Measurements from ENCODE around the gene EFNB2. TPM values are rescaled to one million over a fixed set of nuclear protein-coding genes. Genes with fewer than 3 reads are reported as not detected.

The EFNB2 gene
- total and polyA plus RNA-seq, 12 donors, result 5.2 to 21.4 (median 12.6) TPM

DNA sequence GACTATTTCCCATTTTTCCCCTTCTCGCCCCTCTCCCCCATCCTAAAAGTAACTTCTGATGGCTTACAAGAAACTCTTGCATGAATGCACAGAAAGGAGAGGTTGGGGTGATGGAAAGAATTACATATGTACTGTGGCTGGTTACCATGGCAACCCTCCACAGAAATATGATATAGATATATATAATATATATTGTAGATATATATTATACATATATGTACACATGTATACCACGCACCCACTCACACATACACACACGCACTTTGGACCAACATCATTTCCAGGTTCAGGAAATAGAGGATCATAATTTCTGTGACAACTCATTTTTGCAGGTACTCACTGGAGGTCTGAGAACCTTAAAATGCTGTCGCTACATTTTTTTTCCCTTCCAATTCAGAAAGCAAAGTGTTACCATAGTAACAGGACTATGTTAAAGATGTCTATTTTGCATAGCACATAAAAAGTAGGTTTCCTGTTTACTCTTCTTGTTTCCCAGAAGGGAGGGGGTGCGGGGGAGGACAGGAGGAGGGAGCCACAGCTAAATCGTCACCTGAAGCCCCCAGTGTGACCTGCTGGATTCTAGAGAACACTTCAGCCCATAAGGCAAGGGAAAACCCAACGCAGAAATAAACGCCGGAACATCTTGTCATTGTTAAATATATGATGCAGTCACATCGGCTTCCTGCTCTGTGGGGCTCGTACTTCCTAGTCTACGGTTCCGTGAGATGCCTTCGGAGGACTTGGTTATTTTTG lies 44.7 kb downstream of the EFNB2 start:
- H3K4me3 ChIP-seq, result no peak overlapping the region
- TF ChIP-seq, protein P1, sequence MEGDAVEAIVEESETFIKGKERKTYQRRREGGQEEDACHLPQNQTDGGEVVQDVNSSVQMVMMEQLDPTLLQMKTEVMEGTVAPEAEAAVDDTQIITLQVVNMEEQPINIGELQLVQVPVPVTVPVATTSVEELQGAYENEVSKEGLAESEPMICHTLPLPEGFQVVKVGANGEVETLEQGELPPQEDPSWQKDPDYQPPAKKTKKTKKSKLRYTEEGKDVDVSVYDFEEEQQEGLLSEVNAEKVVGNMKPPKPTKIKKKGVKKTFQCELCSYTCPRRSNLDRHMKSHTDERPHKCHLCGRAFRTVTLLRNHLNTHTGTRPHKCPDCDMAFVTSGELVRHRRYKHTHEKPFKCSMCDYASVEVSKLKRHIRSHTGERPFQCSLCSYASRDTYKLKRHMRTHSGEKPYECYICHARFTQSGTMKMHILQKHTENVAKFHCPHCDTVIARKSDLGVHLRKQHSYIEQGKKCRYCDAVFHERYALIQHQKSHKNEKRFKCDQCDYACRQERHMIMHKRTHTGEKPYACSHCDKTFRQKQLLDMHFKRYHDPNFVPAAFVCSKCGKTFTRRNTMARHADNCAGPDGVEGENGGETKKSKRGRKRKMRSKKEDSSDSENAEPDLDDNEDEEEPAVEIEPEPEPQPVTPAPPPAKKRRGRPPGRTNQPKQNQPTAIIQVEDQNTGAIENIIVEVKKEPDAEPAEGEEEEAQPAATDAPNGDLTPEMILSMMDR (IDR thresholded peaks at IDR 0.05), result no peak
- TF ChIP-seq POLR2A (IDR thresholded peaks at IDR 0.05), result no peak
- 66 to 74% (median 68%) methylated on average over 14 of the region's 14 CpGs for WGBS, 4 donors
- no peaks in the 10 kb centered on the region for H3K4me1 ChIP-seq (replicated peaks in 1 of 2)
- no peak overlapping the region for H3K27ac ChIP-seq
- intact Hi-C loops (cut with DNase I), result no loop called here
- H3K9me3 ChIP-seq (replicated peaks in 1 of 3), result no peaks in the 10 kb centered on the region
- peak in 1 of 7 donors; percentile 9 for DNase-seq
- no peaks in the 10 kb centered on the region for H3K36me3 ChIP-seq (replicated peaks in 1 of 2)
- no peaks in the 10 kb centered on the region for H3K27me3 ChIP-seq

DNA sequence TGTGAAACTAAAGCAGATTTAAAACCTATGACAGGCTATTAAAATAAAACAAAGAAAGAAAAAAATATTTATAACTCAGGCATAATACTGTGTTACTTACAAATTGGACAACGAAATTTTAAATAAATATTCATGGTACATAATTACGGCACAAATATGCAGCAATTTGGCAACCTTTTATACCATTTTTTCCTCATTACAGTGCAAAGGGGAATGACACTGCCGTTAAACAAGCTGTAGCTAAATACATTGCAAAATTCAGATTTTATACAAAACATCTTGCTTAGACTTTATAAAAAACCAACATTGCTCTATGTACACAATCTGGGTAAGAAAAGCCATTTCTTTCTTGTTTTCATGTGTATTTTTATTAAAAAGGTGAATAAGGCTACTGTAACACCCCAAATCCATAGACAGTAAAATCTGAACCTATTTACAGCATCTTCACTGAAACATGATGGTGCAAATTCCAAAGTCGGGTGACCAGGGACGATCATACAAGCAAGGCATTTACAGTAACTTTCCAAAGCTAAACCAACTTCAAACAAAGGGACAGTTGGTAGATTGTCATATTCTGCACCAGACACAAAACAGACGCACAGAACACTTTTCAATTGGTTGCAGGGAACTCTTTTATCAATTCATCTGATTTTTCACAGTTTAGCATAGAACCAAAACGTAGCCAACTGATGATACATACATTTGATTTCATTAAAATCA lies 45.5 kb downstream of the EFNB2 start:
- H3K27me3 ChIP-seq, result no peaks in the 10 kb centered on the region
- H3K4me3 ChIP-seq, result no peak overlapping the region
- WGBS, 4 donors, result 70 to 83% (median 81%) methylated on average over 7 of the region's 7 CpGs
- no peak for TF ChIP-seq POLR2A (IDR thresholded peaks at IDR 0.05)
- TF ChIP-seq, protein P1 (IDR thresholded peaks at IDR 0.05), result no peak
- H3K27ac ChIP-seq, result no peak overlapping the region
- intact Hi-C loops (cut with DNase I), result no loop called here
- H3K4me1 ChIP-seq (replicated peaks in 1 of 2), result no peaks in the 10 kb centered on the region
- no peak for DNase-seq
- no peaks in the 10 kb centered on the region for H3K36me3 ChIP-seq (replicated peaks in 1 of 2)
- H3K9me3 ChIP-seq (replicated peaks in 1 of 3), result no peaks in the 10 kb centered on the region

DNA sequence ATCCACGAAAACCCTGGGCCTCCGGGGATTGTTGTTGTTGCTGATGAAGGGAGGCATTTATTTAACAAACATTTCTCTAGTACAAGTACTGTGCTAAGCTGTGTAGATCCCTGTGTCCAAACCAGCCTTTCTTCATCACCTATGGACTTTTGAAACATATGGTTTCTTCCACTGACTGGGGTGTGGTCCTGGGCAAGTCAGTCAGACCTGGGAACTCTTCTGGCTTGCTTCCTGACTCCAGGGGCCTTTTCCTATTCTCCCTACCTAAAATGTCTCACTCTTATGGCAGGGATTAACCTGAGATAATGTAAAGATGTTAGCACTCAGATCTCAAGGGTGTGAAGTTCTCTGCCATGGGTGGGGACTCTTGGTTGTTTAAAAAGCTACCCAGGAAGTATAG lies 46.8 kb downstream of the EFNB2 start:
- Histone ChIP-seq H3K36me3 (replicated peaks in 1 of 2) (no peaks in the 10 kb centered on the region), H3K27me3 (no peaks in the 10 kb centered on the region), H3K27ac (no peak overlapping the region), H3K4me3 (no peak overlapping the region), H3K9me3 (replicated peaks in 1 of 3) (no peaks in the 10 kb centered on the region), H3K4me1 (replicated peaks in 1 of 2) (no peaks in the 10 kb centered on the region)
- no peak for DNase-seq
- 91 to 100% (median 93%) methylated on average over 2 of the region's 2 CpGs for WGBS, 4 donors
- intact Hi-C loops (cut with DNase I), result no loop called here
- no peak for TF ChIP-seq POLR2A (IDR thresholded peaks at IDR 0.05)
- TF ChIP-seq, protein P1 (IDR thresholded peaks at IDR 0.05), result no peak

DNA sequence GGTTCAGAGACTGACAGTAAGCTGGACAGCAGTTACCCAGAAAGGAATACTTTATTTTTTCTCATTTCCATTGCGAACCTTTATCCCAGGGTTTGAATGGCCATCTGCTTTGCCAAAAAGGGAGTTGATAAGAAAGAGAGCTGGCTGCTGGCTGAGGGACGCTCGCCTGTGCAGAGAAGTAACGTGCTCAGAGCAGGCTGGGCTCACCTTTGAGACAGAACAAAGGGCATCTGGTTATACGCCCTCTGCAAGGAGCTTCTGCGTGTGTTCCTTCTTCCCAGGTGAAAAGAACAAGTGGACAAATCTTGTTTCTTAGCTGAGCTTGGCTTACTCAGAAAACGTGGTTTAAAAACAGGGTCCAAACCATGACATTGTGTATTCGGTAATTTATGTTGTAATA lies 47.4 kb downstream of the EFNB2 start:
- Histone ChIP-seq H3K4me3 (no peak overlapping the region), H3K36me3 (replicated peaks in 1 of 2) (no peaks in the 10 kb centered on the region), H3K27me3 (no peaks in the 10 kb centered on the region), H3K27ac (no peak overlapping the region), H3K4me1 (replicated peaks in 1 of 2) (no peaks in the 10 kb centered on the region), H3K9me3 (replicated peaks in 1 of 3) (no peaks in the 10 kb centered on the region)
- intact Hi-C loops (cut with DNase I), result no loop called here
- WGBS, 4 donors, result 71 to 82% (median 75%) methylated on average over 8 of the region's 8 CpGs
- no peak for TF ChIP-seq POLR2A (IDR thresholded peaks at IDR 0.05)
- TF ChIP-seq, protein P1 (IDR thresholded peaks at IDR 0.05), result no peak
- no peak for DNase-seq

Data from adrenal gland (tissue), 12 donors.